H9 (cell line): ENCODE results near the gene PGM1. TPM values are rescaled to one million over a fixed set of nuclear protein-coding genes. Genes with fewer than 3 reads are reported as not detected.

Experiments used
- DNase-seq: peaks from one replicate; pipeline ENCODE4 v3.0.0-alpha.2; 2017
- H2AFZ ChIP-seq: one replicate; pipeline ENCODE4 v1.6.1; 2013; ENCODE audit warnings: mild to moderate bottlenecking, low read length, control low read depth, moderate library complexity
- H2AK5ac ChIP-seq: 2 replicates; pipeline ENCODE4 v1.6.1; 2013; ENCODE audit warnings: low read length, control low read depth, mixed read lengths; ENCODE audit not compliant: insufficient read length
- H2BK120ac ChIP-seq: one replicate; pipeline ENCODE4 v1.6.1; 2013; ENCODE audit warnings: low read depth, mild to moderate bottlenecking, low read length, control low read depth, inconsistent platforms; ENCODE audit not compliant: poor library complexity, severe bottlenecking
- H2BK12ac ChIP-seq: 2 replicates; pipeline ENCODE4 v1.6.1; 2013; ENCODE audit warnings: low read length, control low read depth, mixed read lengths, low read depth; ENCODE audit not compliant: insufficient read length
- H2BK15ac ChIP-seq: 2 replicates; pipeline ENCODE4 v1.6.1; 2013; ENCODE audit warnings: low read depth, low read length, control low read depth
- H2BK20ac ChIP-seq: one replicate; pipeline ENCODE4 v1.6.1; 2013; ENCODE audit warnings: low read depth, mild to moderate bottlenecking, low read length, control low read depth, inconsistent platforms; ENCODE audit not compliant: poor library complexity, severe bottlenecking
- H2BK5ac ChIP-seq: 2 replicates; pipeline ENCODE4 v1.6.1; 2013; ENCODE audit warnings: low read length, control low read depth, mixed read lengths; ENCODE audit not compliant: insufficient read length
- H3K14ac ChIP-seq: 2 replicates; pipeline ENCODE4 v1.6.1; 2013; ENCODE audit warnings: low read length, control low read depth; ENCODE audit not compliant: insufficient read depth
- H3K18ac ChIP-seq: 2 replicates; pipeline ENCODE4 v1.6.1; 2013; ENCODE audit warnings: low read depth, mild to moderate bottlenecking, mixed read lengths, low read length, control low read depth; ENCODE audit not compliant: insufficient read length
- H3K23ac ChIP-seq: 2 replicates; pipeline ENCODE4 v1.6.1; 2013; ENCODE audit warnings: low read length, control low read depth, mixed read lengths, low read depth; ENCODE audit not compliant: insufficient read length
- H3K23me2 ChIP-seq: 2 replicates; pipeline ENCODE4 v1.6.1; 2013; ENCODE audit warnings: low read depth, mild to moderate bottlenecking, mixed read lengths, low read length, control low read depth; ENCODE audit not compliant: insufficient read length, poor library complexity, severe bottlenecking
- H3K27ac ChIP-seq: 2 replicates; pipeline ENCODE4 v1.5.1; 2013; ENCODE audit warnings: low read length, control low read depth, mixed read lengths, low read depth; ENCODE audit not compliant: insufficient read length
- H3K27me3 ChIP-seq: 2 replicates; pipeline ENCODE4 v1.6.1; 2013; ENCODE audit warnings: low read length, control low read depth, inconsistent platforms; ENCODE audit not compliant: insufficient read depth
- H3K4ac ChIP-seq: 2 replicates; pipeline ENCODE4 v1.6.1; 2013; ENCODE audit warnings: low read depth, mild to moderate bottlenecking, control low read depth, inconsistent platforms, low read length, moderate library complexity
- H3K4me1 ChIP-seq: 2 replicates; pipeline ENCODE4 v1.6.1; 2013; ENCODE audit warnings: low read length, control low read depth, inconsistent platforms; ENCODE audit not compliant: insufficient read depth
- H3K4me2 ChIP-seq: 2 replicates; pipeline ENCODE4 v1.6.1; 2013; ENCODE audit warnings: low read length, control low read depth, mixed read lengths; ENCODE audit not compliant: insufficient read length, insufficient read depth
- H3K56ac ChIP-seq: 2 replicates; pipeline ENCODE4 v1.6.1; 2013; ENCODE audit warnings: low read depth, mild to moderate bottlenecking, mixed read lengths, low read length, control low read depth; ENCODE audit not compliant: insufficient read length
- H3K79me1 ChIP-seq: 2 replicates; pipeline ENCODE4 v1.6.1; 2013; ENCODE audit warnings: low read depth, mild to moderate bottlenecking, moderate library complexity, low read length, control low read depth, inconsistent platforms; ENCODE audit not compliant: insufficient read depth, poor library complexity, severe bottlenecking
- H3K79me2 ChIP-seq: 2 replicates; pipeline ENCODE4 v1.6.1; 2013; ENCODE audit warnings: low read length, control low read depth, inconsistent platforms; ENCODE audit not compliant: insufficient read depth
- H3K9ac ChIP-seq: 2 replicates; pipeline ENCODE4 v1.6.1; 2013; ENCODE audit warnings: low read length, control low read depth, mixed read lengths; ENCODE audit not compliant: insufficient read length; ENCODE audit errors: extremely low read depth
- H3K9me3 ChIP-seq: one replicate; pipeline ENCODE4 v1.6.1; 2013; ENCODE audit warnings: low read depth, low read length, inconsistent platforms; ENCODE audit not compliant: control insufficient read depth
- H3T11ph ChIP-seq: one replicate; pipeline ENCODE4 v1.6.1; 2013; ENCODE audit warnings: mild to moderate bottlenecking, low read length, control low read depth, inconsistent platforms
- H4K20me1 ChIP-seq: one replicate; pipeline ENCODE4 v1.6.1; 2013; ENCODE audit not compliant: control insufficient read depth, insufficient read length, insufficient read depth
- H4K5ac ChIP-seq: 2 replicates; pipeline ENCODE4 v1.6.1; 2013; ENCODE audit warnings: low read depth, mild to moderate bottlenecking, mixed read lengths, low read length, control low read depth; ENCODE audit not compliant: insufficient read length
- H4K8ac ChIP-seq: replicated peaks from 2 replicates; pipeline ENCODE4 v1.6.1; 2013; ENCODE audit warnings: low read length, control low read depth, mixed read lengths, low read depth; ENCODE audit not compliant: insufficient read length
- H4K91ac ChIP-seq: 2 replicates; pipeline ENCODE4 v1.6.1; 2013; ENCODE audit warnings: low read depth, mild to moderate bottlenecking, moderate library complexity, mixed read lengths, low read length, control low read depth; ENCODE audit not compliant: insufficient read length
- H3K27ac Mint-ChIP-seq, 3 experiments: 2 replicates in 2 of 3; 3 replicates in 1 of 3; pipeline ENCODE4 v1.8.0; 2020 to 2021; ENCODE audit warnings: mixed read lengths in 3 of 3, mild to moderate bottlenecking in 1 of 3, moderate library complexity in 1 of 3
- H3K27me3 Mint-ChIP-seq: 2 replicates; pipeline ENCODE4 v1.8.0; 2021; ENCODE audit warnings: low read depth, mild to moderate bottlenecking, moderate library complexity, mixed read lengths
- H3K36me3 Mint-ChIP-seq, 3 experiments: 2 replicates in 2 of 3; 3 replicates in 1 of 3; pipeline ENCODE4 v1.8.0; 2020 to 2021; ENCODE audit warnings: low read depth in 3 of 3, mixed read lengths in 3 of 3; ENCODE audit not compliant: insufficient read depth in 1 of 3
- H3K4me1 Mint-ChIP-seq, 2 experiments: 2 replicates each; pipeline ENCODE4 v1.8.0; 2020; ENCODE audit warnings: mixed read lengths in 2 of 2
- H3K4me3 Mint-ChIP-seq, 2 experiments: 2 replicates in 1 of 2; 3 replicates in 1 of 2; pipeline ENCODE4 v1.8.0; 2020 to 2021; ENCODE audit warnings: mild to moderate bottlenecking in 2 of 2, mixed read lengths in 2 of 2, moderate library complexity in 1 of 2
- H3K9me3 Mint-ChIP-seq, 2 experiments: 2 replicates in 1 of 2; 3 replicates in 1 of 2; pipeline ENCODE4 v1.8.0; 2020; ENCODE audit warnings: mild to moderate bottlenecking in 2 of 2, mixed read lengths in 2 of 2, moderate library complexity in 1 of 2
- CTCF ChIP-seq: fragments of 200-600 bp; sonication (generic); conservative IDR thresholded peaks from 3 replicates; pipeline ENCODE4 v1.8.0; 2021; ENCODE audit warnings: antibody characterized with exemption, mild to moderate bottlenecking
- WGBS: extraction: QIAGEN DNeasy Blood & Tissue Kit; methylation state at CpG from one replicate; pipeline ENCODE4 v1.1.7; 2013; ENCODE audit warnings: missing lambda C conversion rate, low lambda C conversion rate, mixed read lengths; ENCODE audit not compliant: insufficient read length; ENCODE audit errors: extremely low coverage; 5-methylcytosine and 5-hydroxymethylcytosine counted together
- total RNA-seq: library from RNA; stranded (reverse); gene quantifications from 2 replicates; pipeline ENCODE4 v1.2.1, GENCODE V29; 2021

PGM1 gene
- total RNA-seq, 1 experiment from 2014 or later = 56.4 TPM

GRCh38 chr1:63668298-63668697 is 75.1 kb downstream of the PGM1 start:
- Histone ChIP-seq H3T11ph (no peak overlapping the region), H4K8ac (no peak overlapping the region), H3K14ac (no peak overlapping the region), H2BK5ac (no peak overlapping the region), H2AK5ac (no peak overlapping the region), H3K18ac (no peak overlapping the region), H3K9me3 (no peaks in the 10 kb centered on the region), H3K23me2 (no peaks in the 10 kb centered on the region), H3K56ac (no peak overlapping the region), H3K4me1 (peaks cover 2% of the 10 kb centered on the region; the same call in 1 of the 2 replicates), H4K5ac (no peak overlapping the region), H3K4ac (no peak overlapping the region), H3K27ac (no peak overlapping the region), H3K27me3 (no peaks in the 10 kb centered on the region), H2BK20ac (no peak overlapping the region), H2AFZ (no peak overlapping the region), H4K20me1 (no peaks in the 10 kb centered on the region), H3K79me2 (no peaks in the 10 kb centered on the region), H3K4me2 (no peak overlapping the region), H2BK120ac (no peak overlapping the region), H2BK15ac (no peak overlapping the region), H3K79me1 (no peaks in the 10 kb centered on the region), H2BK12ac (no peak overlapping the region), H4K91ac (no peak overlapping the region), H3K23ac (no peak overlapping the region), H3K9ac (no peak overlapping the region)
- DNase-seq = no peak
- TF ChIP-seq CTCF = no peak
- Mint-ChIP-seq H3K4me3 (no peak overlapping the region), H3K9me3 (peaks cover 0 to 5% of the 10 kb centered on the region in 2 experiments; a peak in 1 of 5 replicates), H3K27ac (no peak overlapping the region; a peak in 1 of 7 replicates), H3K36me3 (peaks cover 0 to 3% (median 2%) of the 10 kb centered on the region in 3 experiments; a peak in 2 of 7 replicates), H3K27me3 (no peaks in the 10 kb centered on the region; the same call in 1 of the 2 replicates), H3K4me1 (peaks cover 16 to 18% of the 10 kb centered on the region in 2 experiments)
- WGBS = no CpG with 5 or more reads among the region's 2 CpGs
